ENCODE data around the gene CENPC. TPM values are rescaled to one million over a fixed set of nuclear protein-coding genes. Genes with fewer than 3 reads are reported as not detected.

CENPC gene
- total and polyA plus RNA-seq, 2 experiments from 2014 or later = 21.6 to 24.5 TPM

DNA sequence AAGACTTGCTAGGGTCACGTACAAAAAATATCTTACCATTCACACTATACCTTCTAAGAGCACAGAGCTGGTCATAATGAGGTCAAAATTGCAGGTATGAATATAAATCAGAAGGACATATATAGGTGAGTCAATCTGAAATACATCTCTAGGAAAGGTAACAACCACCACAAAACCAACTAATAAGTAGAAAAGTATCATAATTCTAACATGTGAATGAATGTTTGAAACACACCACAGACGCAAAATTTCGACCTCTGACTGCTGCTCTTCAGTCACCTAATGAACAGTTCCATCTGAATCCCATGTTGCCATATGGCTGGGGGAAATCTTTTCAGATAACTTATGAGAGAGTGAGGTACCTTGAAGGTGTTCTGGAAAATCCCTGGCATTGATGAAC, 35.3 kb upstream of the CENPC start (continued):
- no peak for TF ChIP-seq REST (IDR thresholded peaks at IDR 0.05; ENCODE audit: unreplicated experiment)
- TF ChIP-seq JUNB (IDR thresholded peaks at IDR 0.05; ENCODE audit: unreplicated experiment) = no peak
- no peak for TF ChIP-seq EZH2phosphoT487 (IDR thresholded peaks at IDR 0.05; ENCODE audit: unreplicated experiment)
- TF ChIP-seq, protein P1, sequence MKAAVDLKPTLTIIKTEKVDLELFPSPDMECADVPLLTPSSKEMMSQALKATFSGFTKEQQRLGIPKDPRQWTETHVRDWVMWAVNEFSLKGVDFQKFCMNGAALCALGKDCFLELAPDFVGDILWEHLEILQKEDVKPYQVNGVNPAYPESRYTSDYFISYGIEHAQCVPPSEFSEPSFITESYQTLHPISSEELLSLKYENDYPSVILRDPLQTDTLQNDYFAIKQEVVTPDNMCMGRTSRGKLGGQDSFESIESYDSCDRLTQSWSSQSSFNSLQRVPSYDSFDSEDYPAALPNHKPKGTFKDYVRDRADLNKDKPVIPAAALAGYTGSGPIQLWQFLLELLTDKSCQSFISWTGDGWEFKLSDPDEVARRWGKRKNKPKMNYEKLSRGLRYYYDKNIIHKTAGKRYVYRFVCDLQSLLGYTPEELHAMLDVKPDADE (IDR thresholded peaks at IDR 0.05) = no peak
- no peak for TF ChIP-seq POLR2AphosphoS5 (IDR thresholded peaks at IDR 0.05; ENCODE audit: low read depth)
- TF ChIP-seq ZNF331 (CRISPR knock-in tag; IDR thresholded peaks at IDR 0.05; ENCODE audit: low read depth) = no peak
- TF ChIP-seq EZH2 (IDR thresholded peaks at IDR 0.05; ENCODE audit: low read depth, unreplicated experiment) = no peak
- no peak for TF ChIP-seq CTCF (conservative IDR thresholded peaks at IDR 0.05; ENCODE audit: low read depth in 2 of 2)
- TF ChIP-seq ZNF114 (CRISPR knock-in tag; IDR thresholded peaks at IDR 0.05) = no peak
- no peak for TF ChIP-seq NANOG (IDR thresholded peaks at IDR 0.05; ENCODE audit: borderline replicate concordance)
- no peak for TF ChIP-seq STAT1 (IDR thresholded peaks at IDR 0.05; ENCODE audit: unreplicated experiment)

DNA sequence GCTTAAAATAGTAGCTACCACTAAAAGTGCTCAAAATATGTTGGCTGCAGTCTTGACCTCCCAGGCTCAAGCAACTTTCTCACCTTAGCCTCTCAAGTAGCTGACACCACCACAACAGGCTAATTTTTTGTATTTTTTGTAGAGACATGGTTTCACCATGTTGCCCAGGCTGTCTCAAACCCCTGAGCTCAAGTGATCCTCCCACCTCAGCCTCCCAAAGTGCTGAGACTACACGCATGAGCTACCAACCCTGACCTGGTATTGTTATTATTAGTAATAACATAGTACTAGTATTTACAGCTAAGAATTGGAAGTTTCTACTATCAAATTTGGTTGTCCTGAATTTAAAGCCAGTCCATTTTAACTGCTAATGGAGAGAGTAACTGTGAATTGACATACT, 31.2 kb upstream of the CENPC start:
- H3K27ac ChIP-seq (ENCODE audit: low read depth) = no peak overlapping the region
- Mint-ChIP-seq H3K4me1 (peaks cover 11% of the 10 kb centered on the region; the same call in 2 of the 3 replicates), H3K27ac (no peak overlapping the region), H3K36me3 (ENCODE audit: low read depth) (no peaks in the 10 kb centered on the region), H3K4me3 (no peak overlapping the region), H3K27me3 (ENCODE audit: insufficient read depth, low read depth, poor library complexity) (no peaks in the 10 kb centered on the region), H3K9me3 (no peaks in the 10 kb centered on the region)
- ATAC-seq (no peak), DNase-seq (ENCODE audit: low spot score) (no peak)
- no peaks in the 10 kb centered on the region for H3K9me2 ChIP-seq (ENCODE audit: insufficient read depth)
- no peaks in the 10 kb centered on the region for H3K27me3 ChIP-seq (ENCODE audit: insufficient read depth)
- peaks cover 7% of the 10 kb centered on the region; the same call in 1 of the 2 replicates for H3K4me1 ChIP-seq (ENCODE audit: insufficient read depth)
- H3K79me2 ChIP-seq (replicated peaks; ENCODE audit: insufficient read depth) = no peaks in the 10 kb centered on the region
- no peaks in the 10 kb centered on the region for H4K20me1 ChIP-seq (replicated peaks; ENCODE audit: insufficient read depth)
- H3F3A ChIP-seq (replicated peaks; ENCODE audit: low read depth) = no peaks in the 10 kb centered on the region
- no peaks in the 10 kb centered on the region for H3K36me3 ChIP-seq (ENCODE audit: insufficient read depth)
- no peak overlapping the region; the same call in 1 of the 2 replicates for H2AFZ ChIP-seq
- H3K4me2 ChIP-seq = no peak overlapping the region
- no peak overlapping the region for H3K4me3 ChIP-seq
- no peak for TF ChIP-seq ZNF331 (CRISPR knock-in tag; IDR thresholded peaks at IDR 0.05; ENCODE audit: low read depth)
- TF ChIP-seq, protein P2, sequence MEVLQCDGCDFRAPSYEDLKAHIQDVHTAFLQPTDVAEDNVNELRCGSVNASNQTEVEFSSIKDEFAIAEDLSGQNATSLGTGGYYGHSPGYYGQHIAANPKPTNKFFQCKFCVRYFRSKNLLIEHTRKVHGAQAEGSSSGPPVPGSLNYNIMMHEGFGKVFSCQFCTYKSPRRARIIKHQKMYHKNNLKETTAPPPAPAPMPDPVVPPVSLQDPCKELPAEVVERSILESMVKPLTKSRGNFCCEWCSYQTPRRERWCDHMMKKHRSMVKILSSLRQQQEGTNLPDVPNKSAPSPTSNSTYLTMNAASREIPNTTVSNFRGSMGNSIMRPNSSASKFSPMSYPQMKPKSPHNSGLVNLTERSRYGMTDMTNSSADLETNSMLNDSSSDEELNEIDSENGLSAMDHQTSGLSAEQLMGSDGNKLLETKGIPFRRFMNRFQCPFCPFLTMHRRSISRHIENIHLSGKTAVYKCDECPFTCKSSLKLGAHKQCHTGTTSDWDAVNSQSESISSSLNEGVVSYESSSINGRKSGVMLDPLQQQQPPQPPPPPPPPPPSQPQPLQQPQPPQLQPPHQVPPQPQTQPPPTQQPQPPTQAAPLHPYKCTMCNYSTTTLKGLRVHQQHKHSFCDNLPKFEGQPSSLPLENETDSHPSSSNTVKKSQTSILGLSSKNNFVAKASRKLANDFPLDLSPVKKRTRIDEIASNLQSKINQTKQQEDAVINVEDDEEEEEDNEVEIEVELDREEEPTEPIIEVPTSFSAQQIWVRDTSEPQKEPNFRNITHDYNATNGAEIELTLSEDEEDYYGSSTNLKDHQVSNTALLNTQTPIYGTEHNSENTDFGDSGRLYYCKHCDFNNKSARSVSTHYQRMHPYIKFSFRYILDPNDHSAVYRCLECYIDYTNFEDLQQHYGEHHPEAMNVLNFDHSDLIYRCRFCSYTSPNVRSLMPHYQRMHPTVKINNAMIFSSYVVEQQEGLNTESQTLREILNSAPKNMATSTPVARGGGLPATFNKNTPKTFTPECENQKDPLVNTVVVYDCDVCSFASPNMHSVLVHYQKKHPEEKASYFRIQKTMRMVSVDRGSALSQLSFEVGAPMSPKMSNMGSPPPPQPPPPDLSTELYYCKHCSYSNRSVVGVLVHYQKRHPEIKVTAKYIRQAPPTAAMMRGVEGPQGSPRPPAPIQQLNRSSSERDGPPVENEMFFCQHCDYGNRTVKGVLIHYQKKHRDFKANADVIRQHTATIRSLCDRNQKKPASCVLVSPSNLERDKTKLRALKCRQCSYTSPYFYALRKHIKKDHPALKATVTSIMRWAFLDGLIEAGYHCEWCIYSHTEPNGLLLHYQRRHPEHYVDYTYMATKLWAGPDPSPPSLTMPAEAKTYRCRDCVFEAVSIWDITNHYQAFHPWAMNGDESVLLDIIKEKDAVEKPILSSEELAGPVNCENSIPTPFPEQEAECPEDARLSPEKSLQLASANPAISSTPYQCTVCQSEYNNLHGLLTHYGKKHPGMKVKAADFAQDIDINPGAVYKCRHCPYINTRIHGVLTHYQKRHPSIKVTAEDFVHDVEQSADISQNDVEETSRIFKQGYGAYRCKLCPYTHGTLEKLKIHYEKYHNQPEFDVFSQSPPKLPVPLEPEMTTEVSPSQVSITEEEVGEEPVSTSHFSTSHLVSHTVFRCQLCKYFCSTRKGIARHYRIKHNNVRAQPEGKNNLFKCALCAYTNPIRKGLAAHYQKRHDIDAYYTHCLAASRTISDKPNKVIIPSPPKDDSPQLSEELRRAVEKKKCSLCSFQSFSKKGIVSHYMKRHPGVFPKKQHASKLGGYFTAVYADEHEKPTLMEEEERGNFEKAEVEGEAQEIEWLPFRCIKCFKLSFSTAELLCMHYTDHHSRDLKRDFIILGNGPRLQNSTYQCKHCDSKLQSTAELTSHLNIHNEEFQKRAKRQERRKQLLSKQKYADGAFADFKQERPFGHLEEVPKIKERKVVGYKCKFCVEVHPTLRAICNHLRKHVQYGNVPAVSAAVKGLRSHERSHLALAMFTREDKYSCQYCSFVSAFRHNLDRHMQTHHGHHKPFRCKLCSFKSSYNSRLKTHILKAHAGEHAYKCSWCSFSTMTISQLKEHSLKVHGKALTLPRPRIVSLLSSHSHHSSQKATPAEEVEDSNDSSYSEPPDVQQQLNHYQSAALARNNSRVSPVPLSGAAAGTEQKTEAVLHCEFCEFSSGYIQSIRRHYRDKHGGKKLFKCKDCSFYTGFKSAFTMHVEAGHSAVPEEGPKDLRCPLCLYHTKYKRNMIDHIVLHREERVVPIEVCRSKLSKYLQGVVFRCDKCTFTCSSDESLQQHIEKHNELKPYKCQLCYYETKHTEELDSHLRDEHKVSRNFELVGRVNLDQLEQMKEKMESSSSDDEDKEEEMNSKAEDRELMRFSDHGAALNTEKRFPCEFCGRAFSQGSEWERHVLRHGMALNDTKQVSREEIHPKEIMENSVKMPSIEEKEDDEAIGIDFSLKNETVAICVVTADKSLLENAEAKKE (CRISPR knock-in tag; IDR thresholded peaks at IDR 0.05) = no peak
